WTC11 (cell line): ENCODE measurements around the gene ARHGAP22. TPM values are rescaled to one million over a fixed set of nuclear protein-coding genes. Genes with fewer than 3 reads are reported as not detected.

Experiments
- ATAC-seq: fragments of 200-7000 bp; cut with Tn5 transposase; 2 replicates; pipeline ENCODE4 v1.10.0; 2021; ENCODE audit warnings: mild to moderate bottlenecking, moderate library complexity
- CTCF ChIA-PET: fragments of 300-600 bp; sonication (Branson Sonifier 250); formaldehyde crosslinking; loops from one replicate; lab custom pipeline; 2021; ENCODE audit warnings: antibody characterized with exemption; lab: Charles Lee
- POLR2A ChIA-PET: fragments of 350-600 bp; sonication (Branson Sonifier 250); formaldehyde crosslinking; loops from one replicate; lab custom pipeline; 2021; ENCODE audit warnings: antibody characterized with exemption; lab: Charles Lee
- DNase-seq: peaks from one replicate; pipeline ENCODE4 v3.0.0; 2021; ENCODE audit warnings: low spot score
- H3K27ac Mint-ChIP-seq: 2 replicates; pipeline ENCODE4 v1.8.0; 2021; ENCODE audit warnings: mixed read lengths
- H3K27me3 Mint-ChIP-seq: 2 replicates; pipeline ENCODE4 v1.8.0; 2021; ENCODE audit warnings: low read depth, mild to moderate bottlenecking, moderate library complexity, mixed read lengths
- H3K36me3 Mint-ChIP-seq: 2 replicates; pipeline ENCODE4 v1.8.0; 2021; ENCODE audit warnings: mixed read lengths
- H3K4me1 Mint-ChIP-seq: 2 replicates; pipeline ENCODE4 v1.8.0; 2022; ENCODE audit warnings: mixed read lengths
- H3K4me3 Mint-ChIP-seq: 2 replicates; pipeline ENCODE4 v1.8.0; 2021; ENCODE audit warnings: mild to moderate bottlenecking, moderate library complexity, mixed read lengths
- H3K9me3 Mint-ChIP-seq: 2 replicates; pipeline ENCODE4 v1.8.0; 2021; ENCODE audit warnings: mixed read lengths
- CBFB ChIP-seq: sonication (generic); formaldehyde crosslinking; IDR thresholded peaks from 2 replicates; pipeline ENCODE4 v1.8.1; 2022; ENCODE audit warnings: mild to moderate bottlenecking, low read depth, missing genetic modification reagents
- GABPB1 ChIP-seq: sonication (generic); formaldehyde crosslinking; IDR thresholded peaks from 2 replicates; pipeline ENCODE4 v1.8.1; 2023; ENCODE audit warnings: mild to moderate bottlenecking, missing genetic modification reagents
- GRHL2 ChIP-seq: fragments of 250-450 bp; sonication (Bioruptor Pico); IDR thresholded peaks from 2 replicates; pipeline ENCODE4 v1.8.0; 2022; ENCODE audit warnings: mild to moderate bottlenecking, moderate library complexity; ENCODE audit not compliant: insufficient replicate concordance, severe bottlenecking
- GTF2I ChIP-seq: fragments of 250-450 bp; sonication (Bioruptor Pico); conservative IDR thresholded peaks from 2 replicates; pipeline ENCODE4 v1.4.0; 2021; ENCODE audit warnings: mild to moderate bottlenecking
- NFE2L1 ChIP-seq: sonication (generic); formaldehyde crosslinking; IDR thresholded peaks from 2 replicates; pipeline ENCODE4 v1.8.1; 2023; ENCODE audit warnings: missing genetic modification reagents
- OVOL2 ChIP-seq: fragments of 250-450 bp; sonication (Bioruptor Pico); IDR thresholded peaks from 2 replicates; pipeline ENCODE4 v1.9.0; 2021; ENCODE audit warnings: mild to moderate bottlenecking, borderline replicate concordance
- PRRX2 ChIP-seq: fragments of 250-450 bp; sonication (Bioruptor Pico); IDR thresholded peaks from 2 replicates; pipeline ENCODE4 v1.8.0; 2021; ENCODE audit warnings: mild to moderate bottlenecking
- SMAD4 ChIP-seq: sonication (generic); formaldehyde crosslinking; IDR thresholded peaks from 2 replicates; pipeline ENCODE4 v1.8.0; 2022; ENCODE audit warnings: mild to moderate bottlenecking, missing genetic modification reagents
- SOX15 ChIP-seq: fragments of 250-450 bp; sonication (Bioruptor Pico); IDR thresholded peaks from 2 replicates; pipeline ENCODE4 v1.9.0; 2021; ENCODE audit warnings: mild to moderate bottlenecking
- TCF7 ChIP-seq: sonication (generic); formaldehyde crosslinking; IDR thresholded peaks from 2 replicates; pipeline ENCODE4 v1.8.0; 2022; ENCODE audit warnings: mild to moderate bottlenecking, low read depth, missing genetic modification reagents, moderate library complexity
- total RNA-seq: library from RNA; stranded (reverse); gene quantifications from 3 replicates; pipeline ENCODE4 v1.2.3, GENCODE V29; 2021
- TF ChIP-seq, protein P1 (sequence below): sonication (generic); formaldehyde crosslinking; IDR thresholded peaks from 2 replicates; pipeline ENCODE4 v1.8.1; 2023; ENCODE audit warnings: mild to moderate bottlenecking, moderate library complexity, missing genetic modification reagents
- TF ChIP-seq, protein P2 (sequence below): sonication (generic); formaldehyde crosslinking; IDR thresholded peaks from 2 replicates; pipeline ENCODE4 v1.8.0; 2023; ENCODE audit warnings: mild to moderate bottlenecking, missing genetic modification reagents
- TF ChIP-seq, protein P3 (sequence below): sonication (generic); formaldehyde crosslinking; IDR thresholded peaks from 2 replicates; pipeline ENCODE4 v1.8.0; 2022; ENCODE audit warnings: mild to moderate bottlenecking, missing genetic modification reagents
- TF ChIP-seq, protein P4 (sequence below): sonication (generic); formaldehyde crosslinking; IDR thresholded peaks from 2 replicates; pipeline ENCODE4 v1.8.0; 2023; ENCODE audit warnings: missing genetic modification reagents, mild to moderate bottlenecking, borderline replicate concordance
- TF ChIP-seq, protein P5 (sequence below): sonication (generic); formaldehyde crosslinking; conservative IDR thresholded peaks from 2 replicates; pipeline ENCODE4 v1.8.1; 2023; ENCODE audit warnings: mild to moderate bottlenecking, low read depth, missing genetic modification reagents, moderate library complexity
- TF ChIP-seq, protein P6 (sequence below): fragments of 250-450 bp; sonication (Bioruptor Pico); IDR thresholded peaks from 2 replicates; pipeline ENCODE4 v1.9.0; 2021; ENCODE audit warnings: mild to moderate bottlenecking
- TF ChIP-seq, protein P7 (sequence below): fragments of 250-450 bp; sonication (Bioruptor Pico); IDR thresholded peaks from 2 replicates; pipeline ENCODE4 v1.9.0; 2021; ENCODE audit warnings: moderate library complexity, mild to moderate bottlenecking, inconsistent platforms, borderline replicate concordance
- TF ChIP-seq, protein P8 (sequence below): sonication (generic); formaldehyde crosslinking; IDR thresholded peaks from 2 replicates; pipeline ENCODE4 v1.8.1; 2022; ENCODE audit warnings: mild to moderate bottlenecking, missing genetic modification reagents, moderate library complexity, borderline replicate concordance

The ARHGAP22 gene
- total RNA-seq, 1 experiment from 2014 or later = 8.6 TPM

DNA sequence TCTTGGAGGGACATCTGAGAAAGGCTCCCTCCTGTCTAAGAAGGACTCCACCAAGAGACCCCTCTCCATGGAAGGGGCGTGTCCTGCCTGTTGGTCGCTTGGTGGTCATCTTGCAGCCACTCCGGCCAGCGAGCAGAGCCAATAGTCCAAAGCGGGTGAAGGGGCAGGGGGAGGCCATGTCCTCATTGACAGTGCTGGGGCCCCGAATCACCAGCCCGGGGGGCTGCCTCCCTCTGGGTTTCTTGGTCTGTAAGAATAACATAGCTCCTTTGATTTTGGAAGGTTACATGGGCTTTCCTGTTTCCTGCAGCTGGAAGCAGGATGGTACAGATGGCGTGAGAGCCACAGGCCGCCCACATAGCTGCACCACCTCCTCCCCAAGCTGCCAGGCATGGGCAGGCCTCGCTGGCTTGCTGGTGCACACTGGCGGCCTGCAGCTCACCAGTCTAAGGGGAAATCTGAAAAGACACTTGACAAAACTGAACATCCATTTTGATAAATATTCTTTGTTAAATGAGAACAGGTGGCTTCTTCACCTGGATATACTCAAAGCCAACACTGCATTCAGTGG is 105.8 kb downstream of the ARHGAP22 start:
- H3K27ac Mint-ChIP-seq = no peak overlapping the region
- ATAC-seq (no peak), DNase-seq (no peak)
- no peaks in the 10 kb centered on the region for H3K9me3 Mint-ChIP-seq
- peaks cover 10% of the 10 kb centered on the region for H3K4me1 Mint-ChIP-seq
- TF ChIP-seq, protein P1, sequence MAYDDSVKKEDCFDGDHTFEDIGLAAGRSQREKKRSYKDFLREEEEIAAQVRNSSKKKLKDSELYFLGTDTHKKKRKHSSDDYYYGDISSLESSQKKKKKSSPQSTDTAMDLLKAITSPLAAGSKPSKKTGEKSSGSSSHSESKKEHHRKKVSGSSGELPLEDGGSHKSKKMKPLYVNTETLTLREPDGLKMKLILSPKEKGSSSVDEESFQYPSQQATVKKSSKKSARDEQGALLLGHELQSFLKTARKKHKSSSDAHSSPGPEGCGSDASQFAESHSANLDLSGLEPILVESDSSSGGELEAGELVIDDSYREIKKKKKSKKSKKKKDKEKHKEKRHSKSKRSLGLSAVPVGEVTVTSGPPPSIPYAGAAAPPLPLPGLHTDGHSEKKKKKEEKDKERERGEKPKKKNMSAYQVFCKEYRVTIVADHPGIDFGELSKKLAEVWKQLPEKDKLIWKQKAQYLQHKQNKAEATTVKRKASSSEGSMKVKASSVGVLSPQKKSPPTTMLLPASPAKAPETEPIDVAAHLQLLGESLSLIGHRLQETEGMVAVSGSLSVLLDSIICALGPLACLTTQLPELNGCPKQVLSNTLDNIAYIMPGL (CRISPR knock-in tag) = no peak
- TF ChIP-seq, protein P2, sequence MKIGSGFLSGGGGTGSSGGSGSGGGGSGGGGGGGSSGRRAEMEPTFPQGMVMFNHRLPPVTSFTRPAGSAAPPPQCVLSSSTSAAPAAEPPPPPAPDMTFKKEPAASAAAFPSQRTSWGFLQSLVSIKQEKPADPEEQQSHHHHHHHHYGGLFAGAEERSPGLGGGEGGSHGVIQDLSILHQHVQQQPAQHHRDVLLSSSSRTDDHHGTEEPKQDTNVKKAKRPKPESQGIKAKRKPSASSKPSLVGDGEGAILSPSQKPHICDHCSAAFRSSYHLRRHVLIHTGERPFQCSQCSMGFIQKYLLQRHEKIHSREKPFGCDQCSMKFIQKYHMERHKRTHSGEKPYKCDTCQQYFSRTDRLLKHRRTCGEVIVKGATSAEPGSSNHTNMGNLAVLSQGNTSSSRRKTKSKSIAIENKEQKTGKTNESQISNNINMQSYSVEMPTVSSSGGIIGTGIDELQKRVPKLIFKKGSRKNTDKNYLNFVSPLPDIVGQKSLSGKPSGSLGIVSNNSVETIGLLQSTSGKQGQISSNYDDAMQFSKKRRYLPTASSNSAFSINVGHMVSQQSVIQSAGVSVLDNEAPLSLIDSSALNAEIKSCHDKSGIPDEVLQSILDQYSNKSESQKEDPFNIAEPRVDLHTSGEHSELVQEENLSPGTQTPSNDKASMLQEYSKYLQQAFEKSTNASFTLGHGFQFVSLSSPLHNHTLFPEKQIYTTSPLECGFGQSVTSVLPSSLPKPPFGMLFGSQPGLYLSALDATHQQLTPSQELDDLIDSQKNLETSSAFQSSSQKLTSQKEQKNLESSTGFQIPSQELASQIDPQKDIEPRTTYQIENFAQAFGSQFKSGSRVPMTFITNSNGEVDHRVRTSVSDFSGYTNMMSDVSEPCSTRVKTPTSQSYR = no peak
- no peak for TF ChIP-seq NFE2L1 (CRISPR knock-in tag)
- TF ChIP-seq SMAD4 = no peak
- TF ChIP-seq CBFB (CRISPR knock-in tag) = no peak
- TF ChIP-seq, protein P3, sequence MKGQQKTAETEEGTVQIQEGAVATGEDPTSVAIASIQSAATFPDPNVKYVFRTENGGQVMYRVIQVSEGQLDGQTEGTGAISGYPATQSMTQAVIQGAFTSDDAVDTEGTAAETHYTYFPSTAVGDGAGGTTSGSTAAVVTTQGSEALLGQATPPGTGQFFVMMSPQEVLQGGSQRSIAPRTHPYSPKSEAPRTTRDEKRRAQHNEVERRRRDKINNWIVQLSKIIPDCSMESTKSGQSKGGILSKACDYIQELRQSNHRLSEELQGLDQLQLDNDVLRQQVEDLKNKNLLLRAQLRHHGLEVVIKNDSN = no peak
- no peak for TF ChIP-seq GTF2I (CRISPR knock-in tag)
- no peak for TF ChIP-seq PRRX2 (CRISPR knock-in tag)
- TF ChIP-seq, protein P4, sequence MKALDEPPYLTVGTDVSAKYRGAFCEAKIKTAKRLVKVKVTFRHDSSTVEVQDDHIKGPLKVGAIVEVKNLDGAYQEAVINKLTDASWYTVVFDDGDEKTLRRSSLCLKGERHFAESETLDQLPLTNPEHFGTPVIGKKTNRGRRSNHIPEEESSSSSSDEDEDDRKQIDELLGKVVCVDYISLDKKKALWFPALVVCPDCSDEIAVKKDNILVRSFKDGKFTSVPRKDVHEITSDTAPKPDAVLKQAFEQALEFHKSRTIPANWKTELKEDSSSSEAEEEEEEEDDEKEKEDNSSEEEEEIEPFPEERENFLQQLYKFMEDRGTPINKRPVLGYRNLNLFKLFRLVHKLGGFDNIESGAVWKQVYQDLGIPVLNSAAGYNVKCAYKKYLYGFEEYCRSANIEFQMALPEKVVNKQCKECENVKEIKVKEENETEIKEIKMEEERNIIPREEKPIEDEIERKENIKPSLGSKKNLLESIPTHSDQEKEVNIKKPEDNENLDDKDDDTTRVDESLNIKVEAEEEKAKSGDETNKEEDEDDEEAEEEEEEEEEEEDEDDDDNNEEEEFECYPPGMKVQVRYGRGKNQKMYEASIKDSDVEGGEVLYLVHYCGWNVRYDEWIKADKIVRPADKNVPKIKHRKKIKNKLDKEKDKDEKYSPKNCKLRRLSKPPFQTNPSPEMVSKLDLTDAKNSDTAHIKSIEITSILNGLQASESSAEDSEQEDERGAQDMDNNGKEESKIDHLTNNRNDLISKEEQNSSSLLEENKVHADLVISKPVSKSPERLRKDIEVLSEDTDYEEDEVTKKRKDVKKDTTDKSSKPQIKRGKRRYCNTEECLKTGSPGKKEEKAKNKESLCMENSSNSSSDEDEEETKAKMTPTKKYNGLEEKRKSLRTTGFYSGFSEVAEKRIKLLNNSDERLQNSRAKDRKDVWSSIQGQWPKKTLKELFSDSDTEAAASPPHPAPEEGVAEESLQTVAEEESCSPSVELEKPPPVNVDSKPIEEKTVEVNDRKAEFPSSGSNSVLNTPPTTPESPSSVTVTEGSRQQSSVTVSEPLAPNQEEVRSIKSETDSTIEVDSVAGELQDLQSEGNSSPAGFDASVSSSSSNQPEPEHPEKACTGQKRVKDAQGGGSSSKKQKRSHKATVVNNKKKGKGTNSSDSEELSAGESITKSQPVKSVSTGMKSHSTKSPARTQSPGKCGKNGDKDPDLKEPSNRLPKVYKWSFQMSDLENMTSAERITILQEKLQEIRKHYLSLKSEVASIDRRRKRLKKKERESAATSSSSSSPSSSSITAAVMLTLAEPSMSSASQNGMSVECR (CRISPR knock-in tag) = no peak
- no peak for TF ChIP-seq SOX15
- TF ChIP-seq, protein P5, sequence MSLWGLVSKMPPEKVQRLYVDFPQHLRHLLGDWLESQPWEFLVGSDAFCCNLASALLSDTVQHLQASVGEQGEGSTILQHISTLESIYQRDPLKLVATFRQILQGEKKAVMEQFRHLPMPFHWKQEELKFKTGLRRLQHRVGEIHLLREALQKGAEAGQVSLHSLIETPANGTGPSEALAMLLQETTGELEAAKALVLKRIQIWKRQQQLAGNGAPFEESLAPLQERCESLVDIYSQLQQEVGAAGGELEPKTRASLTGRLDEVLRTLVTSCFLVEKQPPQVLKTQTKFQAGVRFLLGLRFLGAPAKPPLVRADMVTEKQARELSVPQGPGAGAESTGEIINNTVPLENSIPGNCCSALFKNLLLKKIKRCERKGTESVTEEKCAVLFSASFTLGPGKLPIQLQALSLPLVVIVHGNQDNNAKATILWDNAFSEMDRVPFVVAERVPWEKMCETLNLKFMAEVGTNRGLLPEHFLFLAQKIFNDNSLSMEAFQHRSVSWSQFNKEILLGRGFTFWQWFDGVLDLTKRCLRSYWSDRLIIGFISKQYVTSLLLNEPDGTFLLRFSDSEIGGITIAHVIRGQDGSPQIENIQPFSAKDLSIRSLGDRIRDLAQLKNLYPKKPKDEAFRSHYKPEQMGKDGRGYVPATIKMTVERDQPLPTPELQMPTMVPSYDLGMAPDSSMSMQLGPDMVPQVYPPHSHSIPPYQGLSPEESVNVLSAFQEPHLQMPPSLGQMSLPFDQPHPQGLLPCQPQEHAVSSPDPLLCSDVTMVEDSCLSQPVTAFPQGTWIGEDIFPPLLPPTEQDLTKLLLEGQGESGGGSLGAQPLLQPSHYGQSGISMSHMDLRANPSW (CRISPR knock-in tag) = no peak
- TF ChIP-seq, protein P6, sequence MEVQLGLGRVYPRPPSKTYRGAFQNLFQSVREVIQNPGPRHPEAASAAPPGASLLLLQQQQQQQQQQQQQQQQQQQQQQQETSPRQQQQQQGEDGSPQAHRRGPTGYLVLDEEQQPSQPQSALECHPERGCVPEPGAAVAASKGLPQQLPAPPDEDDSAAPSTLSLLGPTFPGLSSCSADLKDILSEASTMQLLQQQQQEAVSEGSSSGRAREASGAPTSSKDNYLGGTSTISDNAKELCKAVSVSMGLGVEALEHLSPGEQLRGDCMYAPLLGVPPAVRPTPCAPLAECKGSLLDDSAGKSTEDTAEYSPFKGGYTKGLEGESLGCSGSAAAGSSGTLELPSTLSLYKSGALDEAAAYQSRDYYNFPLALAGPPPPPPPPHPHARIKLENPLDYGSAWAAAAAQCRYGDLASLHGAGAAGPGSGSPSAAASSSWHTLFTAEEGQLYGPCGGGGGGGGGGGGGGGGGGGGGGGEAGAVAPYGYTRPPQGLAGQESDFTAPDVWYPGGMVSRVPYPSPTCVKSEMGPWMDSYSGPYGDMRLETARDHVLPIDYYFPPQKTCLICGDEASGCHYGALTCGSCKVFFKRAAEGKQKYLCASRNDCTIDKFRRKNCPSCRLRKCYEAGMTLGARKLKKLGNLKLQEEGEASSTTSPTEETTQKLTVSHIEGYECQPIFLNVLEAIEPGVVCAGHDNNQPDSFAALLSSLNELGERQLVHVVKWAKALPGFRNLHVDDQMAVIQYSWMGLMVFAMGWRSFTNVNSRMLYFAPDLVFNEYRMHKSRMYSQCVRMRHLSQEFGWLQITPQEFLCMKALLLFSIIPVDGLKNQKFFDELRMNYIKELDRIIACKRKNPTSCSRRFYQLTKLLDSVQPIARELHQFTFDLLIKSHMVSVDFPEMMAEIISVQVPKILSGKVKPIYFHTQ (CRISPR knock-in tag) = no peak
- TF ChIP-seq, protein P7, sequence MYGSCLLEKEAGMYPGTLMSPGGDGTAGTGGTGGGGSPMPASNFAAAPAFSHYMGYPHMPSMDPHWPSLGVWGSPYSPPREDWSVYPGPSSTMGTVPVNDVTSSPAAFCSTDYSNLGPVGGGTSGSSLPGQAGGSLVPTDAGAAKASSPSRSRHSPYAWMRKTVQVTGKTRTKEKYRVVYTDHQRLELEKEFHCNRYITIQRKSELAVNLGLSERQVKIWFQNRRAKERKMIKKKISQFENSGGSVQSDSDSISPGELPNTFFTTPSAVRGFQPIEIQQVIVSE (CRISPR knock-in tag) = no peak
- no peak for TF ChIP-seq OVOL2 (CRISPR knock-in tag)
- no peak for TF ChIP-seq GRHL2 (CRISPR knock-in tag)
- no peak for TF ChIP-seq GABPB1 (CRISPR knock-in tag)
- TF ChIP-seq, protein P8, sequence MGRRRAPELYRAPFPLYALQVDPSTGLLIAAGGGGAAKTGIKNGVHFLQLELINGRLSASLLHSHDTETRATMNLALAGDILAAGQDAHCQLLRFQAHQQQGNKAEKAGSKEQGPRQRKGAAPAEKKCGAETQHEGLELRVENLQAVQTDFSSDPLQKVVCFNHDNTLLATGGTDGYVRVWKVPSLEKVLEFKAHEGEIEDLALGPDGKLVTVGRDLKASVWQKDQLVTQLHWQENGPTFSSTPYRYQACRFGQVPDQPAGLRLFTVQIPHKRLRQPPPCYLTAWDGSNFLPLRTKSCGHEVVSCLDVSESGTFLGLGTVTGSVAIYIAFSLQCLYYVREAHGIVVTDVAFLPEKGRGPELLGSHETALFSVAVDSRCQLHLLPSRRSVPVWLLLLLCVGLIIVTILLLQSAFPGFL = no peak
- no peak for TF ChIP-seq TCF7 (CRISPR knock-in tag)
- no peak overlapping the region for H3K4me3 Mint-ChIP-seq
- POLR2A ChIA-PET = no interaction called here
- CTCF ChIA-PET = no interaction called here
- no peaks in the 10 kb centered on the region for H3K36me3 Mint-ChIP-seq
- no peaks in the 10 kb centered on the region for H3K27me3 Mint-ChIP-seq
